NT2/D1 (cell line): ENCODE data around the gene KRT37.

ENCODE experiments used
- SUZ12 ChIP-seq: IDR thresholded peaks from 2 replicates; pipeline ENCODE4 v1.6.1; 2011; ENCODE audit not compliant: insufficient read length, insufficient read depth; ENCODE audit errors: extremely low read depth
- YY1 ChIP-seq: IDR thresholded peaks from 2 replicates; pipeline ENCODE4 v1.6.1; 2011; ENCODE audit not compliant: insufficient read length, insufficient read depth

DNA sequence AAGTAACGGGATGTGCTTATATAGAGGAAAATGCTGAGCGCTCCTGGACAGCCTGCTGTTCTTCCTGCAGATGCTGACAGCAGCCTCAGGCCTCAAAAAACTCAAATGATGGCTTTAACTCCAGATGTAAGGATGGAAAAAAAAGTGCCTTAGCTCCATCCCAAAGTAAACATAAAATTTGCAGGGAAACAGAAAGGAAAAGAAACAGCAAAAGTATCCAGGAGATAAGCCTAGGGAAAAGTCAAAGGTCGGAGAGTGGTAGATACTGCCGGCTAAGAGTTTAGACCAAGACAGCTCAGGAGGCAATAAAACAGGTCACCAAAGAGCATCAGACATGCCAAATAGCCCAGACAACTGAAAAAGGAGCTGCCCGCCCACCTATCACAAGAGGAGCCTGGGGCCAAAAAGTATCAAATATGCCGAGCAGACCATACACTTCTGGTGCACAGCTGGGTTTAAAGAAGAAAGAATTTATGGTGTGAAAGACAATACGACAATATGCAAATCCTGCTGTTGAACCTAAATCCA, 33.9 kb downstream of the KRT37 start:
- TF ChIP-seq YY1 (no peak), SUZ12 (no peak)
